OCI-M2 (cell line): Measurements from ENCODE around the gene CYP27C1.

Experiments used
- DNase-seq: peaks from one replicate; lab custom pipeline; 2025; ENCODE audit not compliant: unreplicated experiment; lab: John Stamatoyannopoulos, UW

CYP27C1 gene

DNA sequence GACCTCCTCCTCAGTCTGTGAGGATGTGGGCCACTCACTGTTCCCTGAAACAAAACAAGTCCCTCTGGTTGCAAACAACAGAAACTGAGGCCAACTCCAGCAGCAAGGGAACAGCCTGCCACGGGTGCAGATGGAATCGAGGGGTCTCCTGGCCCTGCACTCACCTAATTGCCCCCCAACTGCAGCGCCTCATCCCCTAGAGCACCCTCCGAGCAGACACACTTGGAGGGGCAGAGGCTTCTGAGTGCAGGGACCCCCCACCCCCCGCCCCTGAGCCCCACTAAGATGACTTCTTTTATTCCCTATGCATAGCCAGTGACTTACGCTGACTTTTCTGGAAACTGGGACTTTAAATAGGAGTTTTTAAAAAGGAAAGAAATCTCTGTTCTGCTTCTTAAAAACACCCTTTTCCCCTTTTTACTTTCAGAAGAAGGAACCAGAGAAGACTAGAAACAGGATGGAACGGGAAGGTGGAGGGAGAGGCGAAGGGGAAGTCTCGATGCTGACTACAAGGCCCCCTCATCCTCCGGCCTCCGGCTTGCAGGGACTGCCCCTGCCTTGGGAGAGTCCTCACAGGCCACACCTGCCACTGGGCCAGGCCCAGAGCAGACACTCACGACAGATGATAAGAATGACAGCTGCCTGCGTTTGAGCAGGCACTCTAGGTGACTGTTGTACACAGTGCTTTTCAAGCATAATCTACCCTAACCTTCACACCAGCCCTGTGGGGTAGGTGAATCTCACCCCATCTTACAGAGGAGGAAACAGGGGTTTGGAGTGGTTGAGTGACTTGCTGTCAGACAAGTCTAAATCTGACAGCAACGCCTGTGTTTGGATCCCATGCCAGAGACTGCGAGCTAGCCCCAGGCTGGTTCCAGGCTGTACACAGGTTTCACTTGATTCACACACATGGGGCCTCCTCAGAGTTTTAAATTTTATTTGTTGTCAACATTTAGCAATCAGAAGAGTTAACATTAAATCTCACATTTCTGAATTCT lies 85.0 kb downstream of the CYP27C1 start:
- DNase-seq, result no peak

DNA sequence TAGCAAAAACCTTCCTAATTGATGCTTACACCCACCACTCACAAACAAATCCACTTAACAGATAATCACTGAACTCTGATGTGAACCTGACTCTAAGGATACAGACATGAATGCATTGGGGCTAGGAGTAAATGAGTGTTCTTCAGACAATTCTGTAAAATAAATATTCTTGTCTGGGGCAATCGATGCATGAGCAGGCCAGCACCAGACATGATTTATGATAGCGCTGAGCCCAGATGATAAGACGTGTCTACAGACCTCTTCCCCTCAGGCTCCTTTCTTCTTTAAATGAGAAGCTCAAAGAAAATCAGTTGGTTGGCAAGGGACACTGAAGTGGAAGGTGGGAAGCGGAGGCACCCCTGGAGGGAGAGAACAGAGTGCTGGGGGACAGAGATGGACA lies 85.9 kb downstream of the CYP27C1 start:
- no peak for DNase-seq
